Neural progenitor cell (in vitro differentiated cells): ENCODE measurements around the gene CD248. TPM values are rescaled to one million over a fixed set of nuclear protein-coding genes. Genes with fewer than 3 reads are reported as not detected.
A peak's percentile ranks its signal among the peaks of the same experiment; 100 is the strongest.

Experiments used
- DNase-seq: peaks from one replicate; pipeline ENCODE4 v3.0.0-alpha.2; 2016; ENCODE audit warnings: low spot score
- H2AFZ ChIP-seq: fragments of 200-600 bp; sonication (generic); replicated peaks from 2 replicates; pipeline ENCODE4 v1.6.1; 2016; ENCODE audit warnings: antibody characterized with exemption
- H3F3A ChIP-seq: fragments of 200-600 bp; sonication (generic); 2 replicates; pipeline ENCODE4 v1.6.1; 2016; ENCODE audit warnings: antibody characterized with exemption, low read depth
- H3K27ac ChIP-seq: fragments of 200-600 bp; sonication (generic); 2 replicates; pipeline ENCODE4 v1.5.1; 2016; ENCODE audit warnings: mild to moderate bottlenecking
- H3K27me3 ChIP-seq: fragments of 200-600 bp; sonication (generic); 2 replicates; pipeline ENCODE4 v1.6.1; 2016; ENCODE audit warnings: mild to moderate bottlenecking, moderate library complexity
- H3K36me3 ChIP-seq: fragments of 200-600 bp; sonication (generic); 2 replicates; pipeline ENCODE4 v1.5.1; 2016
- H3K4me1 ChIP-seq: fragments of 200-600 bp; sonication (generic); 2 replicates; pipeline ENCODE4 v1.6.1; 2016; ENCODE audit warnings: mixed run types
- H3K4me2 ChIP-seq: fragments of 200-600 bp; sonication (generic); 2 replicates; pipeline ENCODE4 v1.6.1; 2016
- H3K4me3 ChIP-seq: fragments of 200-600 bp; sonication (generic); 2 replicates; pipeline ENCODE4 v1.5.1; 2016
- H3K79me2 ChIP-seq: fragments of 200-600 bp; sonication (generic); 2 replicates; pipeline ENCODE4 v1.6.1; 2016; ENCODE audit warnings: low read depth
- H3K9ac ChIP-seq: fragments of 200-600 bp; sonication (generic); 2 replicates; pipeline ENCODE4 v1.6.1; 2016
- H3K9me3 ChIP-seq: fragments of 200-600 bp; sonication (generic); 2 replicates; pipeline ENCODE4 v1.5.1; 2016; ENCODE audit warnings: low read depth
- H4K20me1 ChIP-seq: fragments of 200-600 bp; sonication (generic); 2 replicates; pipeline ENCODE4 v1.6.1; 2016; ENCODE audit warnings: low read depth
- H3K27ac Mint-ChIP-seq: 3 replicates; pipeline ENCODE4 v1.8.0; 2021; ENCODE audit warnings: mixed read lengths
- H3K27me3 Mint-ChIP-seq: 2 replicates; pipeline ENCODE4 v1.8.0; 2022; ENCODE audit warnings: low read depth, mild to moderate bottlenecking, inconsistent platforms, moderate library complexity, mixed read lengths; ENCODE audit not compliant: insufficient read depth
- H3K36me3 Mint-ChIP-seq: 3 replicates; pipeline ENCODE4 v1.8.0; 2021; ENCODE audit warnings: mixed read lengths
- H3K4me1 Mint-ChIP-seq: 3 replicates; pipeline ENCODE4 v1.8.0; 2021; ENCODE audit warnings: mixed read lengths
- H3K4me3 Mint-ChIP-seq: 3 replicates; pipeline ENCODE4 v1.8.0; 2021; ENCODE audit warnings: mild to moderate bottlenecking, moderate library complexity, mixed read lengths
- H3K9me3 Mint-ChIP-seq: 3 replicates; pipeline ENCODE4 v1.8.0; 2020; ENCODE audit warnings: mixed read lengths
- CTCF ChIP-seq: fragments of 200-600 bp; sonication (generic); IDR thresholded peaks from 2 replicates; pipeline ENCODE4 v1.5.1; 2017; ENCODE audit warnings: antibody characterized with exemption, mild to moderate bottlenecking
- EZH2 ChIP-seq: fragments of 200-600 bp; sonication (generic); IDR thresholded peaks from 2 replicates; pipeline ENCODE4 v1.6.1; 2017; ENCODE audit warnings: antibody characterized with exemption, mild to moderate bottlenecking, moderate library complexity
- EZH2phosphoT487 ChIP-seq: fragments of 200-600 bp; sonication (generic); IDR thresholded peaks from 2 replicates; pipeline ENCODE4 v1.6.1; 2017; ENCODE audit warnings: antibody characterized with exemption
- total RNA-seq: library from RNA; depleted of rRNA; stranded (reverse); fragments of >200 nt; gene quantifications from 2 replicates; pipeline ENCODE4 v1.2.3, GENCODE V29; 2015; ENCODE audit warnings: low replicate concordance

The CD248 gene
- total RNA-seq, 1 donor from 2014 or later = 0.62 TPM

- no peaks in the 10 kb centered on the region for H3K36me3 ChIP-seq
- no peak overlapping the region for H3K9ac ChIP-seq
- no peaks in the 10 kb centered on the region for H3K9me3 ChIP-seq
- TF ChIP-seq EZH2phosphoT487 (no peak), EZH2 (no peak), CTCF (no peak)
- H4K20me1 ChIP-seq = no peaks in the 10 kb centered on the region
- H3K27ac ChIP-seq = no peak overlapping the region
- H3K27me3 ChIP-seq = peaks cover 24% of the 10 kb centered on the region
- H3K4me2 ChIP-seq = no peak overlapping the region
- no peak overlapping the region for H2AFZ ChIP-seq
- H3K79me2 ChIP-seq = no peaks in the 10 kb centered on the region
- H3K4me1 ChIP-seq = peaks cover 28% of the 10 kb centered on the region
- Mint-ChIP-seq H3K9me3 (peaks cover 2% of the 10 kb centered on the region), H3K4me3 (peak overlapping the region; percentile 74), H3K4me1 (peaks cover 41% of the 10 kb centered on the region), H3K36me3 (no peaks in the 10 kb centered on the region), H3K27ac (peak overlapping the region; percentile 92), H3K27me3 (peaks cover 12% of the 10 kb centered on the region)
- DNase-seq = no peak
- no peak overlapping the region for H3K4me3 ChIP-seq
- H3F3A ChIP-seq = peaks cover 34% of the 10 kb centered on the region
Measured at GRCh38 chr11:66314186-66314501, 2.7 kb downstream of the CD248 start.

GRCh38 chr11:66313321-66314185 is 3.3 kb downstream of the CD248 start:
- H3K9me3 ChIP-seq = no peaks in the 10 kb centered on the region
- H3K4me2 ChIP-seq = peak overlapping the region; percentile 70
- Mint-ChIP-seq H3K36me3 (no peaks in the 10 kb centered on the region), H3K4me3 (peak overlapping the region; percentile 91), H3K4me1 (peaks cover 35% of the 10 kb centered on the region), H3K27ac (peak overlapping the region; percentile 92), H3K27me3 (peaks cover 10% of the 10 kb centered on the region), H3K9me3 (no peaks in the 10 kb centered on the region)
- DNase-seq = peak; percentile 85
- H3K4me1 ChIP-seq = peaks cover 28% of the 10 kb centered on the region
- peaks cover 34% of the 10 kb centered on the region for H3F3A ChIP-seq
- H4K20me1 ChIP-seq = no peaks in the 10 kb centered on the region
- H2AFZ ChIP-seq = peak overlapping the region; percentile 58
- H3K4me3 ChIP-seq = peak overlapping the region; percentile 43
- H3K9ac ChIP-seq = no peak overlapping the region
- H3K36me3 ChIP-seq = no peaks in the 10 kb centered on the region
- peak overlapping the region; percentile 85 for H3K27ac ChIP-seq
- no peak for TF ChIP-seq EZH2
- peak; percentile 57 for TF ChIP-seq CTCF
- H3K27me3 ChIP-seq = peaks cover 24% of the 10 kb centered on the region
- H3K79me2 ChIP-seq = no peaks in the 10 kb centered on the region

GRCh38 chr11:66312549-66313320 is 4.1 kb downstream of the CD248 start:
- Mint-ChIP-seq H3K27ac (peak overlapping the region; percentile 93), H3K9me3 (no peaks in the 10 kb centered on the region), H3K36me3 (no peaks in the 10 kb centered on the region), H3K4me1 (peaks cover 27% of the 10 kb centered on the region), H3K4me3 (peak overlapping the region; percentile 91), H3K27me3 (peaks cover 10% of the 10 kb centered on the region)
- Histone ChIP-seq H3K36me3 (no peaks in the 10 kb centered on the region), H3K27me3 (peaks cover 24% of the 10 kb centered on the region), H3K27ac (peak overlapping the region; percentile 85), H3K4me1 (peaks cover 21% of the 10 kb centered on the region), H3K79me2 (no peaks in the 10 kb centered on the region), H3K9me3 (no peaks in the 10 kb centered on the region), H2AFZ (peak overlapping the region; percentile 95), H4K20me1 (no peaks in the 10 kb centered on the region), H3K9ac (no peak overlapping the region), H3F3A (peaks cover 34% of the 10 kb centered on the region), H3K4me2 (peak overlapping the region; percentile 74), H3K4me3 (peak overlapping the region; percentile 53)
- peak; percentile 100 for DNase-seq
- TF ChIP-seq EZH2 (no peak), CTCF (no peak), EZH2phosphoT487 (no peak)
